H1 (cell line): ENCODE results near the gene SOBP.

Source experiments
- POLR2A ChIP-seq, 2 experiments: IDR thresholded peaks; 1 replicate in 1 of 2; 2 replicates in 1 of 2; pipeline ENCODE4 v1.6.1; 2011; ENCODE audit warnings: low read depth in 2 of 2, low read length in 2 of 2, mild to moderate bottlenecking in 2 of 2; ENCODE audit errors: control extremely low read depth in 1 of 2
- SP1 ChIP-seq: IDR thresholded peaks from 2 replicates; pipeline ENCODE4 v1.6.1; 2011; ENCODE audit warnings: low read depth, low read length
- TF ChIP-seq, protein P1 (sequence below): IDR thresholded peaks from 2 replicates; pipeline ENCODE4 v1.6.1; 2011; ENCODE audit warnings: low read length, improper control_type of control experiment

DNA sequence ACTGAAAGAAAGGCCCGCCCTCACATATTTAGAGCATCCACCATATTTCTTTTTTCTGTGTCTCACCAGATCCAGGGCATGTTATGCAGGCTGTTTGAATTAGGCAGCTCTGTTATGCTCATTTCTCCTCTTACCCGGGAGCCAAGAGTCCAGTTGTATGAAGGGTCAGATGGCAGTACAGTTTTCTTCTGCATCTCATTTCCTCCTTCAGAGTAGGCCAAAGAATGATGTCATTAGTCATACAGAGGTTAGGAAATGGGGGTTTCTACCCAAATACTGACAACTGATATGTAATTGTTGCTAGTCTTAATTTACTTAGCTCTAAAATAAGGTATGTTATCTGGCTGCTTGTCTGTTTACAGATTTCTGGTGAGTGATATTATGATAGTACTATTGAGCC is 130.8 kb downstream of the SOBP start:
- TF ChIP-seq POLR2A (IDR thresholded peaks at IDR 0.05; ENCODE audit: control extremely low read depth in 1 of 2, low read depth in 2 of 2, low read length in 2 of 2) = no peak
- no peak for TF ChIP-seq SP1
- TF ChIP-seq, protein P1, sequence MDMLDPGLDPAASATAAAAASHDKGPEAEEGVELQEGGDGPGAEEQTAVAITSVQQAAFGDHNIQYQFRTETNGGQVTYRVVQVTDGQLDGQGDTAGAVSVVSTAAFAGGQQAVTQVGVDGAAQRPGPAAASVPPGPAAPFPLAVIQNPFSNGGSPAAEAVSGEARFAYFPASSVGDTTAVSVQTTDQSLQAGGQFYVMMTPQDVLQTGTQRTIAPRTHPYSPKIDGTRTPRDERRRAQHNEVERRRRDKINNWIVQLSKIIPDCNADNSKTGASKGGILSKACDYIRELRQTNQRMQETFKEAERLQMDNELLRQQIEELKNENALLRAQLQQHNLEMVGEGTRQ = no peak
